Prostate gland (tissue), 2 donors: Measurements from ENCODE around the gene NSF. TPM values are rescaled to one million over a fixed set of nuclear protein-coding genes. Genes with fewer than 3 reads are reported as not detected.
"Not testable (repeated sequence)": the region's sequence is repeated elsewhere in the genome, so short reads cannot be mapped to it uniquely, and the experiment has no call there.

ENCODE experiments used
- DNase-seq: peaks from one replicate; pipeline ENCODE4 v3.0.0-alpha.2; 2019; ENCODE audit warnings: low spot score
- H3K27ac ChIP-seq, 2 donors: fragments of 200-600 bp; sonication (generic); 2 replicates each; pipeline ENCODE4 v1.5.1; 2017 to 2019
- H3K27me3 ChIP-seq: fragments of 200-600 bp; sonication (generic); replicated peaks from 2 replicates; pipeline ENCODE4 v1.5.1; 2019; ENCODE audit not compliant: insufficient read depth
- H3K36me3 ChIP-seq, 2 donors: fragments of 200-600 bp; sonication (generic); 1 replicate in 1 of 2; 2 replicates in 1 of 2; pipeline versions ENCODE4 v1.5.1 to v1.8.1; 2017 to 2019
- H3K4me1 ChIP-seq: fragments of 200-600 bp; sonication (generic); replicated peaks from 2 replicates; pipeline ENCODE4 v1.5.1; 2019
- H3K4me3 ChIP-seq, 2 donors: fragments of 200-600 bp; sonication (generic); 2 replicates each; pipeline ENCODE4 v1.5.1; 2017 to 2019
- H3K9me3 ChIP-seq: fragments of 200-600 bp; sonication (generic); 2 replicates; pipeline ENCODE4 v1.5.1; 2017
- WGBS: methylation state at CpG from one replicate; pipeline ENCODE4 v1.1.5; 2018; 5-methylcytosine and 5-hydroxymethylcytosine counted together
- intact Hi-C: fragments of 100-400 bp; cut with DNase I; formaldehyde crosslinking; loops from one replicate; pipeline ENCODE4 v1.14.2; 2022
- total RNA-seq, 2 donors: library from RNA; depleted of rRNA; stranded (reverse); fragments of >200 nt; gene quantifications; one replicate each; pipeline ENCODE4 v1.1.0, GENCODE V29; 2016

NSF gene
- total RNA-seq, 2 donors from 2014 or later: 24.7 to 48.1 TPM

GRCh38 chr17:46598344-46598931 lies 8.0 kb downstream of the NSF start:
- WGBS: 39% methylated on average over 3 of the region's 3 CpGs
- intact Hi-C loops, H3K27me3 ChIP-seq, DNase-seq, H3K27ac ChIP-seq, H3K9me3 ChIP-seq, H3K4me1 ChIP-seq, H3K4me3 ChIP-seq, H3K36me3 ChIP-seq: not testable (repeated sequence)

- H3K36me3 ChIP-seq, intact Hi-C loops, H3K4me1 ChIP-seq, DNase-seq, H3K27ac ChIP-seq, H3K9me3 ChIP-seq, H3K4me3 ChIP-seq, H3K27me3 ChIP-seq: not testable (repeated sequence)
- no CpG with 5 or more reads among the region's 3 CpGs for WGBS
These were observed 10.3 kb downstream of the NSF start for GRCh38 chr17:46600767-46601166.

- H3K9me3 ChIP-seq, H3K36me3 ChIP-seq, H3K4me3 ChIP-seq, H3K27me3 ChIP-seq, DNase-seq, intact Hi-C loops, H3K4me1 ChIP-seq, H3K27ac ChIP-seq: not testable (repeated sequence)
These were observed 12.7 kb downstream of the NSF start for GRCh38 chr17:46603125-46603524.

GRCh38 chr17:46611304-46611703 lies 20.8 kb downstream of the NSF start:
- DNase-seq, H3K4me3 ChIP-seq, H3K27ac ChIP-seq, intact Hi-C loops, H3K36me3 ChIP-seq, H3K9me3 ChIP-seq, H3K27me3 ChIP-seq, H3K4me1 ChIP-seq: not testable (repeated sequence)
- no CpG with 5 or more reads among the region's 2 CpGs for WGBS

DNA sequence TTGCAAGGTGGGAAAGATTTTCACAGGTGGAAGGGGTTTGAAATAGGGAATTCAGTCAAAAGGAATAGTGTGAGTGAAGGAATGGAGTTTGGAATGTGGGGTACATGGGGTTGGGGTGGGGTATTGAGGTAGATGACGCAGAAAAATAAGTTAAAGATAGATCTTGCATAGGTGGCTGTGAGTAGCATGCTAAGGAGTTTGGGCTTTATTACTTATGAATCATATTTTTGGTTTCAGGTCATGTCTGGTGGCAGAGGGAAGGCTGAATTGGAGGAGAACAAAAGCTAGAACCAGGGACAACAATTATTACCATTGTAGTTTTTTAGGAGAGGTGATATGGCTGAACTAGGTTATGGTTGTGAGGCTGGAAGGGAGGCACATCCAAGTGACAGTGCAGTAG lies 23.4 kb downstream of the NSF start:
- H3K36me3 ChIP-seq, H3K9me3 ChIP-seq, H3K4me3 ChIP-seq, H3K4me1 ChIP-seq, H3K27ac ChIP-seq, H3K27me3 ChIP-seq, DNase-seq, intact Hi-C loops: not testable (repeated sequence)
- no CpG with 5 or more reads among the region's 1 CpG for WGBS

DNA sequence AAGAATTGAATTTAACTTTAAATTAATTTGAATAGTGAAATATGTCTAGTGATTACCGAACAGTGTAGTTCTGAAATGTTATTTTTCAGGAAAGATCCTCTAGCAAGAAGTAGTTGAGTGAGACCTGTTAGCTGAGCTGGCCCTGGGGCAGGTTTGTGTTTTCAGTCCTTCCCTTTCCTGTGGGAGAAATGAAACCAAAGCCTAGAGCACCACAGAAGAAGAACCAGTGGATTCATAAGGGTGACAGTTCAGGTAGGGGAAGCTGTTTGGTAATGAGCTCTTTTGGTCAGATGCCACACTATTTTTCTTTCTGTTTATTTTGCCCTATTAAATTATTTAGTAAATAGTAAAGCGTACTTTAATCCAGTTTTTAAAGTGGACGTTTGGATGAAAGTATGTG lies 26.7 kb downstream of the NSF start:
- H3K36me3 ChIP-seq, H3K9me3 ChIP-seq, H3K27ac ChIP-seq, H3K4me3 ChIP-seq, H3K4me1 ChIP-seq, H3K27me3 ChIP-seq, DNase-seq, intact Hi-C loops: not testable (repeated sequence)
- no CpG with 5 or more reads among the region's 3 CpGs for WGBS

- H3K9me3 ChIP-seq, H3K4me3 ChIP-seq, H3K36me3 ChIP-seq, H3K27me3 ChIP-seq, H3K27ac ChIP-seq, DNase-seq, H3K4me1 ChIP-seq, intact Hi-C loops: not testable (repeated sequence)
- WGBS: no CpG with 5 or more reads among the region's 1 CpG
These were observed 28.5 kb downstream of the NSF start for GRCh38 chr17:46618975-46619374.

- H3K4me1 ChIP-seq, H3K9me3 ChIP-seq, H3K27me3 ChIP-seq, H3K4me3 ChIP-seq, DNase-seq, H3K27ac ChIP-seq, intact Hi-C loops, H3K36me3 ChIP-seq: not testable (repeated sequence)
- no CpG with 5 or more reads among the region's 2 CpGs for WGBS
These were observed 33.3 kb downstream of the NSF start for GRCh38 chr17:46623790-46624189.

DNA sequence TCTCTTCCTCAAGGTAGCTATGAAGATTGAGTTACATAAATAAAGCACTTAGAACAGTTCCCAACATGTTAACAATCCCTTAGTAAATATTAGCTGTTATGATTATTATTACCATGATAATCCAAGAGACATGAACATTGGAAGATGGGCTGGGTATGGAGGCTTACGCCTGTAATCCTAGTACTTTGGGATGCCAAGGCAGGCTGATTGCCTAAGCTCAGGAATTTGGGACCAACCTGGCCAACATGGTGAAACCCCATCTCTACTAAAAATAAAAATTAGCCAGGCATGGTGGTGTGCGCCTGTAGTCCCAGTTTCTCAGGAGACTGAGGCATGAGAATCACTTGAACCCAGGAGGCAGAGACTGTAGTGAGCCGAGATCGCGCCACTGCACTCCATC lies 34.3 kb downstream of the NSF start:
- H3K27ac ChIP-seq, DNase-seq, H3K4me1 ChIP-seq, H3K36me3 ChIP-seq, H3K9me3 ChIP-seq, H3K4me3 ChIP-seq, H3K27me3 ChIP-seq, intact Hi-C loops: not testable (repeated sequence)
- no CpG with 5 or more reads among the region's 5 CpGs for WGBS

GRCh38 chr17:46627452-46627851 lies 37.0 kb downstream of the NSF start:
- DNase-seq, H3K9me3 ChIP-seq, intact Hi-C loops, H3K4me1 ChIP-seq, H3K27me3 ChIP-seq, H3K4me3 ChIP-seq, H3K27ac ChIP-seq, H3K36me3 ChIP-seq: not testable (repeated sequence)
- WGBS: no CpG with 5 or more reads among the region's 2 CpGs

- H3K4me3 ChIP-seq, DNase-seq, H3K36me3 ChIP-seq, H3K27me3 ChIP-seq, H3K9me3 ChIP-seq, intact Hi-C loops, H3K4me1 ChIP-seq, H3K27ac ChIP-seq: not testable (repeated sequence)
- no CpG with 5 or more reads among the region's 5 CpGs for WGBS
These were observed 38.4 kb downstream of the NSF start for GRCh38 chr17:46628753-46629436.

DNA sequence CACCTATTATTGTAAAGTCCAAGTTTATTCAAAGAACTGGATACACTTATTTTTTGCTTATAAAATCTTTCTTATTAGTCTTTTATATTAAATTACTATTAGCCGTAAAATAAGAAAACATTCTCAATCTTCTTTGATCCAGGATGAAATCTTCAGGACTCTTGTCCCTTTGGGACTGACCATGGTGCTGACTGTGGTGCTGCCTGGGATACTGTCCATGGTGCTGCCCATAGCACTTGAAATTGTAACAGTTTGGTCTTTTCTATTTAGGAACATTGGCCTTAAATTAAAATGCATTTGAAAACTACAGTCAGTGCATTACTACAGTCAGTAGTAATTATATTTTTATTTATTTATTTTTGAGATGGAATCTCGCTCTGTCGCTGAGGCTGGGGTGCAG lies 41.7 kb downstream of the NSF start:
- WGBS: no CpG with 5 or more reads among the region's 3 CpGs
- H3K9me3 ChIP-seq, H3K27me3 ChIP-seq, H3K36me3 ChIP-seq, H3K4me3 ChIP-seq, H3K4me1 ChIP-seq, intact Hi-C loops, DNase-seq, H3K27ac ChIP-seq: not testable (repeated sequence)

GRCh38 chr17:46634844-46635243 lies 44.4 kb downstream of the NSF start:
- H3K27me3 ChIP-seq, H3K4me3 ChIP-seq, H3K36me3 ChIP-seq, intact Hi-C loops, H3K9me3 ChIP-seq, DNase-seq, H3K4me1 ChIP-seq, H3K27ac ChIP-seq: not testable (repeated sequence)
